HPDE6-E6E7 (cell line): Measurements from ENCODE around the gene FCGR3B.
"Not testable (repeated sequence)": the region's sequence is repeated elsewhere in the genome, so short reads cannot be mapped to it uniquely, and the experiment has no call there.

Experiments
- DNase-seq: peaks from one replicate; pipeline ENCODE4 v3.0.0; 2011; ENCODE audit warnings: missing footprints; ENCODE audit errors: extremely low spot score

Gene FCGR3B

GRCh38 chr1:161605762-161606540 lies 25.0 kb downstream of the FCGR3B start:
- DNase-seq, result peak; percentile 64

GRCh38 chr1:161605024-161605423 lies 26.0 kb downstream of the FCGR3B start:
- DNase-seq, result not testable (repeated sequence)

DNA sequence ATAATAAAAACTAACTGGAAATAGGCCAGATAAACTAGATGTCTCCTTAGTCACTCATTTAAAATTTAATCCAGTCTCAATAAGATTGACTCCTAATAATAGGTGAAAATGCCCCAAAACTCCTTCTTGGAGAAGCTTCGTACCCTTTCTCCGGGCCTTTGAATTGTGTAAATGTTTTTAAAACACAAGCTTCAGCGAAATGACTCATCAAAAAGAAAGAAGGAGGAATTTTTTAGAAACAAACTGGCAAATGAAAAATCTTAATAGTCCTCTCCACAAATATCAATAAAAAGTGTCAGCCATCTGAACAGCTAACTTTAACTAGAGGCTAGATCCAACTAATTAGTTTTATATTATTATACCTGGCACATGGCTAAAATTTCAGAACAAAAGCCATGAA lies 33.9 kb downstream of the FCGR3B start:
- not testable (repeated sequence) for DNase-seq

DNA sequence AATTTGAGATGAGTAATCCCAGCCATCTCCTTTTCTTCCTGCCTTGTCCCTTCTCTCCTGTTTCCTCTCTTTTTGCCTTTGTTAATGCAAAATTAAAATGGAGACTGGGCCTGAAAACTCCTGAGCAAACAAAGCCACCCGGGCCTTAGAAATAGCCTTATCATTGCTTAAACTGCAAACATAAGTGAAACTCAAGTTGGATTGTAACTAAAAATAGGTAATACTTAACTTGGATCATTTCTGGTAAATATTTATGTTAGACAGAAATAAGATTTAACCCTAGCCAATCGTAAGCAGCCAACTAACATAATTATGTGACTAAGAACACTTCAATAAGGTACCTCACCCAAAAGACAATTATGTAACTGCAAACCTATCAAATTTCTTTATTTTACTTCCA lies 35.4 kb downstream of the FCGR3B start:
- DNase-seq, result not testable (repeated sequence)

DNA sequence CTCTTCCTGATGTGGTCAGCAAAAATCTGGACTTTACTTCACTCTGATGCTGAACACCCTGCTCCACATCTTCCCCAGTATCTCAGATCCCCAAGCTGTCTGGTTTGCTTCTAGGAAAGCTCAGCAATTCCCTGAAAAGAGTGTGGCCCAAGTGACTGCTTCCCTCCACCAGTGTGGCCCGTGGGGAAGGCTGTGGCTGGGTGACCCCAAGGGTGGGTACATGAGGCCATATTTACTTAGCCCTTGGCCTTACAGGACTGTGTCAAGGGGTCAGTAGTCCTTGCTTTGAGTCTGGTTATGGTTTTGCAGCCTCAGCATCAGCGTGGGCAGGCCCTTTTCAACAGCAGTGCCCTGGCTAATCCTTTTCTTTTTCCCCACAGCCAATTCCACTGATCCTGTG lies 35.8 kb downstream of the FCGR3B start:
- DNase-seq, result not testable (repeated sequence)

GRCh38 chr1:161594269-161594984 lies 36.5 kb downstream of the FCGR3B start:
- DNase-seq, result not testable (repeated sequence)

DNA sequence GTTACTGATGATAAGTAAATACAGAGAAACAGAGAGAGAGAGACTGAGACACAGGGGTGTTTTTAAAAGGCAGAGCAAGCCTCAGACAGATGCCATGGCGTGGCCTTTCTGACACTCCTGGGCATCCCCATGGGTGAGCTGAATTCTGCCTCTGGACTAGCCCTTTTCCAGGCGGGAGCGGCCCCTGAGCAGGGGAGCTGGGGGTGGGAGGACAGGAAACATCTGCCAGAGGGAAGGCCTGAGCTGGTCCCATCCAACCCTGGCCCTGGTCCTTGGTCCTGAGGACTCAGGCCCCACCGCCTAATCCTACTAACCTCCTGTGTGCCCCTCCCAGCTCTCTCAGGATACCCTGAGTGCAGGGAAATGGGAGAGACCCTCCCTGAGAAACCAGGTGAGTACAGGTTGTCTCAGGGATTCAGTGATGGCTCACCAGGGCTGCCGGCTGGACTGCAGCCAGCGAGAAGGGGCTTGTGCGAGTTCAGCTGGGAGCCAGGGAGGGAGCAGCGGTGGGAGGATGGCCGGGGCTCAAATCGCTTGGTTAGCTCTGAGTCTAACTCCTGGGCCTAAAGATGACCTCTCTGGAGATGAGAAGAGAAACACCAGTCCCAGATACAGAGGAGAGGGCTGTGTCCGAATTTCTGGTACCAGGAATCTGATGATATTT lies 37.8 kb downstream of the FCGR3B start:
- DNase-seq, result not testable (repeated sequence)

DNA sequence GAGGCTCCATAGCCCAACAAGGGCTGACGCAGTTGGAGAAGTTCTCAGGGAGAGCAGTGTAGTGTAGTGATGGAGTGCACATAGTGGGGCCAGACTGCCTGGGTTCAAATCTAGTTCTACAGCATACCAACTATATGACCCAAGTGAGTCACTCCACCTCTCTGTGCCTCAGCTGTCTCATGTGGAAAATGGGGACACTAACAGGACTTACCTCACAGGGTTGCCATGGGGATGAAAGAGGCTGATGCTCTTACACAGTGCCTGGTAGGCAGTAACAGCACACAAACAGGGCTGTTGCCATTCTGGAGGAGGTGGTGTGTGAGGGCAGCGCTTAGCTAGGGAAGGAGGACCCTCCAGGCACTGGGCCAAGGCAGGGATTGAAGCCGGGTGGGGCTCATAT lies 38.4 kb downstream of the FCGR3B start:
- not testable (repeated sequence) for DNase-seq

DNA sequence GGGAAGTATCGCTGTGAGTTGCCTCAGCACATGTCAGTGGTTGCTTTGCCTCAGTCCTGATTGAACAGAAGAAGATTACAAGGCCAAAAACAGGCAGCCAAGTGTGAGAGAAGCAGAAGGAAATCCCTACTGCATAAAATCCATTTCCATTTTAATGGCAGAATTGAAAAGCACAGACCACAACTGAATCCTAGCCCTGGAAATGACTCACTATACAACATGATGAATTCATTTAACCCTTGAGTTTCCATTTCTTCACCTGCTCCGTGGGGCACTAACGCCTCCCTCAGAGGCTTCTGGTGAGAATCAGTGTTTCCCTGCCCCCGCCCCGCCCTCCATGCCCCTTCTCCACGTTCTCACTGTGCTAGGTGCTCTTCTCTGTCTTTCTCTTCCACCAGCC lies 41.1 kb downstream of the FCGR3B start:
- DNase-seq, result not testable (repeated sequence)

DNA sequence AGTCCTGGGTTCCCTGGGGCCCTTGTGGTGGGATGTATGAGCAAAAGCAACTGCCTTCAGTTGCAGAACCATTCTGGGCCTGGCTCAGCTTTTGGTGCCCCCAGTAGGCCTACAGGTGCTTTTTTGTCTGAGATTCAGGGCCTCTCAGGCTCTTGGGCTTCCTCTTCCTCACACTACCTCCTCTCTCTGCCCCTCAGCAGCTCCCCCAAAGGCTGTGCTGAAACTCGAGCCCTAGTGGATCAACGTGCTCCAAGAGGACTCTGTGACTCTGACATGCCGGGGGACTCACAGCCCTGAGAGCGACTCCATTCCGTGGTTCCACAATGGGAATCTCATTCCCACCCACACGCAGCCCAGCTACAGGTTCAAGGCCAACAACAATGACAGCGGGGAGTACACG lies 41.6 kb downstream of the FCGR3B start:
- DNase-seq, result not testable (repeated sequence)

GRCh38 chr1:161588596-161588995 lies 42.4 kb downstream of the FCGR3B start:
- not testable (repeated sequence) for DNase-seq

- not testable (repeated sequence) for DNase-seq
These were observed 48.1 kb downstream of the FCGR3B start for GRCh38 chr1:161582882-161583281.

GRCh38 chr1:161580879-161581537 lies 50.0 kb downstream of the FCGR3B start:
- not testable (repeated sequence) for DNase-seq

DNA sequence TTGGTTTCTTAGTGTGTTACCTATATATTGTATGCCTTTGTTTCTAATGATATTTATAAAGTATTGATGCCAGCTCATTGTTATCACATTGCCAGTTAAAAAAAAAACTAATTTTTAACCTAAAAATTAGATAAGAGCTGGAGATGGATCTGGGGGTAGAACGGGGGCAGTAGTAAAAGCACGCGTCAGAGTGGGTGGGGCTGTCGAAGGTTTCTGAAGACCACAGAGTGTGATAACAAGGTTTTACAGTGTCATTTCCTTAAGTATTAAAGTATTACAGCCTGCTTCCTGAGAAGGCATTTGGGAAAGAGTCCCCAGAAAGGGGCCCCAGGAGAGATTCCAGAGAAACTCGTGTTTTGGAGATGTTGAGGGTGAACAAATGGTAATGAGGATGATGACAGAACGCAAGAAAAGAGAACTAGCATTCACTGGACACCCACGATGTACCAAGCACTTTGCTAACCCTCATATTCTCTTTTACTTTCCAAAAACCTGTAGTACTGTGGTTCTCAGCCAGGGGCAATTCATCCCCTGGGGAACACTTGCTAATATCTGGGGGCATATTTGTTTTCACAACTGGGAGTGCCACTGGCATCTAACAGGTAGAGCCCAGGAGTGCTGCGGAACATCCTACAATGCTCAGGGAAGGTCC lies 51.0 kb downstream of the FCGR3B start:
- DNase-seq, result not testable (repeated sequence)

- DNase-seq, result not testable (repeated sequence)
These were observed 54.3 kb downstream of the FCGR3B start for GRCh38 chr1:161576676-161577075.
